Endothelial cell of umbilical vein (primary cell): ENCODE measurements around the gene TCAP. TPM values are rescaled to one million over a fixed set of nuclear protein-coding genes. Genes with fewer than 3 reads are reported as not detected.

Experiments used
- BruUV-seq: library from RNA; stranded (reverse); fragments of 400-500 nt; replicated peaks from 2 replicates; lab custom pipeline; 2021; lab: Mats Ljungman, UMichigan
- CTCF ChIA-PET: fragments of 300-600, 350-600 bp; sonication (Branson Sonifier 250); formaldehyde crosslinking; loops from one replicate; lab custom pipeline; 2021; ENCODE audit warnings: antibody characterized with exemption, inconsistent platforms; lab: Charles Lee
- POLR2A ChIA-PET: fragments of 300-600, 350-600 bp; sonication (Branson Sonifier 250); formaldehyde crosslinking; loops from one replicate; lab custom pipeline; 2021; ENCODE audit warnings: antibody characterized with exemption, inconsistent platforms; lab: Charles Lee
- DNase-seq: peaks from one replicate; pipeline ENCODE4 v3.0.0-alpha.2; 2011; ENCODE audit warnings: low read depth, low spot score
- FAIRE-seq: peaks from 2 replicates; lab custom pipeline; 2011; peaks lifted over from hg19 to GRCh38; lab: Jason Lieb, UNC
- H2AFZ ChIP-seq: 2 replicates; pipeline ENCODE4 v1.6.0; 2012; ENCODE audit warnings: low read depth, low read length, control low read depth, inconsistent platforms
- H3K27ac ChIP-seq: 2 replicates; pipeline ENCODE4 v1.5.1; 2011; ENCODE audit warnings: low read depth, mild to moderate bottlenecking, control low read depth, low read length, moderate library complexity; ENCODE audit not compliant: insufficient read depth
- H3K27me3 ChIP-seq, 2 experiments: 2 replicates each; pipeline versions ENCODE4 v1.6.0 to v1.6.1; 2011; ENCODE audit warnings: low read length in 2 of 2, mixed read lengths in 1 of 2; ENCODE audit not compliant: control insufficient read depth in 2 of 2, insufficient read depth in 2 of 2
- H3K36me3 ChIP-seq, 2 experiments: 2 replicates in 1 of 2; 3 replicates in 1 of 2; pipeline ENCODE4 v1.5.1; 2011; ENCODE audit warnings: low read length in 2 of 2, mild to moderate bottlenecking in 1 of 2, moderate library complexity in 1 of 2; ENCODE audit not compliant: control insufficient read depth in 2 of 2, insufficient read depth in 2 of 2; ENCODE audit errors: extremely low read depth in 1 of 2
- H3K4me1 ChIP-seq: 3 replicates; pipeline ENCODE4 v1.5.1; 2011; ENCODE audit warnings: mild to moderate bottlenecking, low read length; ENCODE audit not compliant: control insufficient read depth, insufficient read depth; ENCODE audit errors: extremely low read depth
- H3K4me2 ChIP-seq: 2 replicates; pipeline ENCODE4 v1.6.1; 2011; ENCODE audit warnings: low read length, control low read depth, mixed read lengths; ENCODE audit not compliant: insufficient read depth
- H3K4me3 ChIP-seq, 3 experiments: fragments of 200-600 bp in 1 of 3; sonication (generic), shearing (Covaris generic) in 1 of 3; replicated peaks in 1 of 3; 2 replicates each; pipeline ENCODE4 v1.5.1; 2011 to 2016; ENCODE audit warnings: control low read depth in 3 of 3, low read length in 3 of 3, mild to moderate bottlenecking in 2 of 3, inconsistent platforms in 1 of 3, low read depth in 1 of 3, moderate library complexity in 1 of 3; ENCODE audit not compliant: insufficient read depth in 1 of 3
- H3K79me2 ChIP-seq: 2 replicates; pipeline ENCODE4 v1.6.0; 2012; ENCODE audit warnings: low read length, inconsistent platforms; ENCODE audit not compliant: control insufficient read depth, insufficient read depth
- H3K9ac ChIP-seq: replicated peaks from 2 replicates; pipeline ENCODE3; 2011; ENCODE audit warnings: low read length, control low read depth; ENCODE audit not compliant: insufficient read depth; ENCODE audit errors: extremely low read depth
- H3K9me1 ChIP-seq: replicated peaks from 3 replicates; pipeline ENCODE4 v1.6.0; 2011; ENCODE audit warnings: mild to moderate bottlenecking, low read length; ENCODE audit not compliant: control insufficient read depth, insufficient read depth; ENCODE audit errors: extremely low read depth
- H3K9me3 ChIP-seq: replicated peaks from 2 replicates; pipeline ENCODE4 v1.5.1; 2012; ENCODE audit warnings: low read length, inconsistent platforms; ENCODE audit not compliant: control insufficient read depth, insufficient read depth
- H4K20me1 ChIP-seq: replicated peaks from 2 replicates; pipeline ENCODE3; 2011; ENCODE audit warnings: mild to moderate bottlenecking, low read length; ENCODE audit not compliant: control insufficient read depth, insufficient read depth; ENCODE audit errors: extremely low read depth
- EZH2 ChIP-seq: IDR thresholded peaks from 2 replicates; pipeline ENCODE4 v1.6.1; 2012; ENCODE audit warnings: borderline replicate concordance, low read depth, mild to moderate bottlenecking, moderate library complexity, low read length, inconsistent platforms; ENCODE audit not compliant: severe bottlenecking
- FOS ChIP-seq: IDR thresholded peaks from 2 replicates; pipeline ENCODE4 v1.6.1; 2011; ENCODE audit warnings: mild to moderate bottlenecking, low read length, moderate library complexity, borderline replicate concordance; ENCODE audit not compliant: insufficient read depth
- GATA2 ChIP-seq: IDR thresholded peaks from 2 replicates; pipeline ENCODE4 v1.7.0; 2011; ENCODE audit warnings: low read depth, mild to moderate bottlenecking, moderate library complexity, mixed read lengths, low read length; ENCODE audit not compliant: insufficient read length, insufficient read depth
- JUN ChIP-seq: IDR thresholded peaks from 2 replicates; pipeline ENCODE4 v1.6.1; 2011; ENCODE audit warnings: borderline replicate concordance, low read depth; ENCODE audit not compliant: insufficient read length, insufficient read depth
- MYC ChIP-seq: IDR thresholded peaks from one replicate; pipeline ENCODE4 v1.6.1; 2011; ENCODE audit warnings: mild to moderate bottlenecking, low read depth, low read length
- POLR2A ChIP-seq: IDR thresholded peaks from 2 replicates; pipeline ENCODE4 v1.6.1; 2012; ENCODE audit warnings: low read depth, mild to moderate bottlenecking, control low read depth, low read length
- POLR2AphosphoS5 ChIP-seq: IDR thresholded peaks from 2 replicates; pipeline ENCODE4 v1.6.1; 2012; ENCODE audit warnings: low read depth, mild to moderate bottlenecking, control low read depth, low read length, moderate library complexity; ENCODE audit not compliant: insufficient read depth
- dilution Hi-C: fragments of 300-500 bp; cut with MboI; formaldehyde crosslinking; loops from one replicate; pipeline ENCODE4 v1.15.0; 2019; ENCODE audit warnings: low sequenced_read_pairs; ENCODE audit not compliant: extremely low pct_ligation_motif_present
- intact Hi-C: fragments of 100-400 bp; cut with micrococcal nuclease; formaldehyde crosslinking; loops from one replicate; pipeline ENCODE4 v1.10.0; 2022
- polyA plus RNA-seq, 4 experiments: library from polyadenylated mRNA; depleted of rRNA in 3 of 4; stranded (reverse) in 3 of 4; unstranded in 1 of 4; fragments of >200 nt; gene quantifications; 2 replicates each; pipeline versions ENCODE4 v1.2.1 to v1.2.3, GENCODE V29; 2011 to 2012; ENCODE audit warnings: missing spikeins in 1 of 4
- total RNA-seq: library from RNA; stranded (reverse); gene quantifications from 2 replicates; pipeline ENCODE4 v1.2.3, GENCODE V29; 2021
- TF ChIP-seq, protein P1 (sequence below): IDR thresholded peaks from 2 replicates; pipeline ENCODE4 v1.6.1; 2011; ENCODE audit not compliant: insufficient read depth, insufficient read length
- TF ChIP-seq, protein P2 (sequence below), 2 donors: IDR thresholded peaks; 1 replicate in 1 of 2; 2 replicates in 1 of 2; pipeline ENCODE4 v1.5.1; 2011; ENCODE audit warnings: low read length in 2 of 2, mild to moderate bottlenecking in 2 of 2, moderate library complexity in 2 of 2, control low read depth in 1 of 2, inconsistent platforms in 1 of 2, low read depth in 1 of 2; ENCODE audit not compliant: insufficient read depth in 1 of 2; ENCODE audit errors: extremely low read depth in 1 of 2

The TCAP gene
- total and polyA plus RNA-seq, 2 donors (not counting 3 experiments of a cell fraction or from before 2014, with no cell fraction given): 0.51 to 0.93 TPM

DNA sequence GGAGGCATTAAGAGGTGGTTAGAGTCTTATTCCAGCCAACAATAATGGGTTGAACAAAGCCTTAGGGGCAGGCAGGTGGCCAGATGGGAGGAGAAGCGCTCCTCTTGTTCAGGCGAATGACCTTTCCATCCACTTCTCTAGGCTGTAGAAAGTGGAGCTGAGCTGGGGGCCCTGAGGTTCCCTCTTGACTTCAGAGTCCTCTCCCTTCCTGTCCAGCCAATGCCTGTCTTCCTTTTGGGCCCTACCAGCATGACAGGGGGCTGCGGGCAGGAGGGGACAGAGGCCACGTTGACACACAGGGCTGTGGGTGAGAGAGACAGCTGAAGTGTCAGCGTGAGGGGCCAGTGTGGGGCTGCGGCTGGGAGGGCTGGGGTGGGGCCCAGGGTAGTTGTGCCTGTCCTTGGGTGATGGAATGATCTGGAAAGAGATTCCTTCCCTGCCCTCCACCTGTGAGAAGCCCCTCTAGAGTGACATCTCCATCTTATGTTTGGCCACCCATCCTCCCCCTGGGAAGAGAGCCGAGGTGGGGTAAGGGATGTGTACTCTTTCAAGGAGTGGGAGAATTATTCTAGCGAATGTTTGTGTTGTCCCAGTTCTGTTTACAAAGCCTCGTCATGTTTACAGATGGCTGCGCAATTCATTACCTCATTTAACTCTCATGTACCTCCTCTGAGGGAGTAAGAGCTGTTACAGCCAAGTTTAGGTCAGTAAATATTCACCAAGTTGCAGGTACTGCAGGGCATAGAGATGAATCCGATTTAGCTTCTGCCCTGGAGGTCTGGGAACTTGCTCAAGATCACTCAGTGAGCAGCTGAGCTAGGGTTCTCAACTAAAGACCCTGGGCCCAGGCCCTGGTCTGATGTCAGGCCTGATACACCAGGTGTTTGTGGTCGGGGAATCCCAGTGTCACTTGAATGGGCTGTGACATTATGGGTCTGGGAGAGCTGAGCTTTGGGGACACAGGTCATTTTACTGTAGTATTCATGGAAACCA lies 38.0 kb downstream of the TCAP start:
- no peaks in the 10 kb centered on the region for H4K20me1 ChIP-seq
- H3K4me2 ChIP-seq: no peak overlapping the region
- H3K4me3 ChIP-seq: no peak overlapping the region
- POLR2A ChIA-PET: no interaction called here
- no peak for DNase-seq
- TF ChIP-seq JUN (no peak), MYC (no peak)
- H3K9ac ChIP-seq: no peak overlapping the region
- BruUV-seq: no TSS peak
- peaks cover 0 to 2% of the 10 kb centered on the region in 2 experiments for H3K27me3 ChIP-seq
- H3K4me1 ChIP-seq: no peaks in the 10 kb centered on the region
- no peaks in the 10 kb centered on the region for H3K36me3 ChIP-seq
- dilution Hi-C loops (no loop called here), intact Hi-C loops (no loop called here)
- no peak overlapping the region for H3K27ac ChIP-seq
- no peaks in the 10 kb centered on the region for H3K9me1 ChIP-seq
- CTCF ChIA-PET: no interaction called here
- no peak for FAIRE-seq
- H2AFZ ChIP-seq: no peak overlapping the region
- H3K9me3 ChIP-seq: no peaks in the 10 kb centered on the region
- no peaks in the 10 kb centered on the region for H3K79me2 ChIP-seq

DNA sequence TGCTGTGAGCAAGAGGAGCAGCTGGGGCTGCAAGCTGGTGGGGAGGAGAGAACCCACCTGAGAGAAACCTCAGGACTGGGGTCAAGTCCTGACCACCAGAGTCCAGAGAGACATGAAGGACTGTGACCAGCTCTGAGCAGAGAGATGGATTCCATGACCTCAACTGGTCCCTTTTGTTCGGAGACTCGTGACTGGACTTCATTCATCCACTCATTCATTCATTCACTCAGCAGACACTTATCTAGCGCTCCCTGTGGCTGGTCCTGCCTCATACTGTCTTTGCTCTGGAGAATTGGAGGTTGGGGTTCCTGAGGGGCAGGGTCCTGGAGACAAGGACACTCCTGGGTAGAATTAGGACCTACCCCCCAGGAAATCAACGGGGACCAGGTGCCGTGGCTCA lies 38.8 kb downstream of the TCAP start:
- Histone ChIP-seq H3K9me1 (no peaks in the 10 kb centered on the region), H3K4me1 (no peaks in the 10 kb centered on the region), H3K27ac (no peak overlapping the region), H3K4me2 (no peak overlapping the region), H4K20me1 (no peaks in the 10 kb centered on the region), H3K27me3 (peaks cover 0 to 2% of the 10 kb centered on the region in 2 experiments), H3K9me3 (no peaks in the 10 kb centered on the region), H3K79me2 (no peaks in the 10 kb centered on the region), H3K9ac (no peak overlapping the region), H3K36me3 (no peaks in the 10 kb centered on the region), H3K4me3 (no peak overlapping the region), H2AFZ (no peak overlapping the region)
- TF ChIP-seq EZH2 (no peak), GATA2 (no peak), POLR2AphosphoS5 (no peak), FOS (no peak), MYC (no peak), POLR2A (no peak), JUN (no peak)
- TF ChIP-seq, protein P1, sequence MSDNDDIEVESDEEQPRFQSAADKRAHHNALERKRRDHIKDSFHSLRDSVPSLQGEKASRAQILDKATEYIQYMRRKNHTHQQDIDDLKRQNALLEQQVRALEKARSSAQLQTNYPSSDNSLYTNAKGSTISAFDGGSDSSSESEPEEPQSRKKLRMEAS: no peak
- TF ChIP-seq, protein P2, sequence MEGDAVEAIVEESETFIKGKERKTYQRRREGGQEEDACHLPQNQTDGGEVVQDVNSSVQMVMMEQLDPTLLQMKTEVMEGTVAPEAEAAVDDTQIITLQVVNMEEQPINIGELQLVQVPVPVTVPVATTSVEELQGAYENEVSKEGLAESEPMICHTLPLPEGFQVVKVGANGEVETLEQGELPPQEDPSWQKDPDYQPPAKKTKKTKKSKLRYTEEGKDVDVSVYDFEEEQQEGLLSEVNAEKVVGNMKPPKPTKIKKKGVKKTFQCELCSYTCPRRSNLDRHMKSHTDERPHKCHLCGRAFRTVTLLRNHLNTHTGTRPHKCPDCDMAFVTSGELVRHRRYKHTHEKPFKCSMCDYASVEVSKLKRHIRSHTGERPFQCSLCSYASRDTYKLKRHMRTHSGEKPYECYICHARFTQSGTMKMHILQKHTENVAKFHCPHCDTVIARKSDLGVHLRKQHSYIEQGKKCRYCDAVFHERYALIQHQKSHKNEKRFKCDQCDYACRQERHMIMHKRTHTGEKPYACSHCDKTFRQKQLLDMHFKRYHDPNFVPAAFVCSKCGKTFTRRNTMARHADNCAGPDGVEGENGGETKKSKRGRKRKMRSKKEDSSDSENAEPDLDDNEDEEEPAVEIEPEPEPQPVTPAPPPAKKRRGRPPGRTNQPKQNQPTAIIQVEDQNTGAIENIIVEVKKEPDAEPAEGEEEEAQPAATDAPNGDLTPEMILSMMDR (IDR thresholded peaks at IDR 0.05; ENCODE audit: extremely low read depth in 1 of 2, insufficient read depth in 1 of 2, low read depth in 1 of 2, low read length in 2 of 2): no peak
- ChIA-PET POLR2A (no interaction called here), CTCF (no interaction called here)
- dilution Hi-C loops (no loop called here), intact Hi-C loops (no loop called here)
- BruUV-seq: no TSS peak
- no peak for DNase-seq
- FAIRE-seq: no peak
